ENCODE data around the gene PCYT2. TPM values are rescaled to one million over a fixed set of nuclear protein-coding genes. Genes with fewer than 3 reads are reported as not detected.

PCYT2 gene
- polyA plus RNA-seq, 1 donor (not counting 4 experiments of a cell fraction or from before 2014, with no cell fraction given) = 38.1 TPM

DNA sequence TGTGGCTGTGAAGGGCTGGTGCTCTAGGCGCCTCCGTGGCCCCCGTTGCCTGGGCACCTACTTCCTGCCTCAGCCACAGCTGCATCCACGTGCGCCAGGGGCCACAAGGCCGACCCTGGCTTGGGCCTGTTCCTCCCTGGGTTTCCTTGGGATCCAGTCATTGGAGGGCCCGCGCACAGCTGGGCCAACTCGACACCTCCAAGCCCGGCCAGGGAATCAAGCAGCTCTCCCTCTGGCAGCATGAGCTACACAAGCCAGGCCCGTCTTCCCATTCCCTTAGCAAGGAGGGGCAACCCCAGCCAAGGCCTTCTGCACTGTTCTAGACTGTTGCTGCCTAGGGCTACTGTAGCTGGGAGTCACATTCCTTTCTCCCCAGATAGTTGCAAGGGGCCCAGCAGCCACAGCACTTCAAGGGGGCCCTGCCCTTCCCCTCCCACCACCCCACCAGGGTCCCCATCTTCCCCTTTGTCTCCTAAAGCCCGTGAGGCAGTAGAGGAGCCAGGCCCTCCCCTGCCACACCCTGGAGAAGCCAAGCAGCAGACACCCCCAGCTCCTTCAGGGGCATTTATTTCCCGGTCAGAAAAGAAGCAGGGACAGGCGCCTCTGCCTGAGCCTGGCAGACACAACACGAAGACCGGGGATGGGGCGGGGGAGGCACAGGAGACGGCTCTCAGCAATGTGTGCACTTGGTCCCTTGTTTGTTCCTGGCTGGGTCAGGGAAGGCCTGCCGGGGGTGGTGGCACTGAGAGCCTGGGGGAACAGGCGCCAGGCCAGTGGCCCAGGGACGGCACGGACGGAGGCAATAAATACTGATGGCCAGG, 43.8 kb downstream of the PCYT2 start:
- H3K27me3 ChIP-seq (ENCODE audit: control insufficient read depth, extremely low read depth, insufficient read depth, low read length) = no peaks in the 10 kb centered on the region
- peaks cover 7% of the 10 kb centered on the region for H3K9me1 ChIP-seq (ENCODE audit: control insufficient read depth, extremely low read depth, insufficient read depth, low read length)
- no peaks in the 10 kb centered on the region for H3K9me3 ChIP-seq (ENCODE audit: control insufficient read depth, low read depth, low read length)
- H3K4me1 ChIP-seq (ENCODE audit: control insufficient read depth, extremely low read depth, insufficient read depth, low read length) = peaks cover 39% of the 10 kb centered on the region
- H3K27ac ChIP-seq (ENCODE audit: control insufficient read depth, insufficient read depth, low read length) = peak overlapping the region; percentile 40
- no peak overlapping the region for H2AFZ ChIP-seq (ENCODE audit: control insufficient read depth, low read length)
- FAIRE-seq = no peak
- no peak for DNase-seq (ENCODE audit: low read depth, low spot score)
- peaks cover 56% of the 10 kb centered on the region for H3K79me2 ChIP-seq (ENCODE audit: control insufficient read depth, insufficient read depth, low read length)
- TF ChIP-seq EZH2 (IDR thresholded peaks at IDR 0.05; ENCODE audit: low read length) = no peak
- TF ChIP-seq, protein P1, sequence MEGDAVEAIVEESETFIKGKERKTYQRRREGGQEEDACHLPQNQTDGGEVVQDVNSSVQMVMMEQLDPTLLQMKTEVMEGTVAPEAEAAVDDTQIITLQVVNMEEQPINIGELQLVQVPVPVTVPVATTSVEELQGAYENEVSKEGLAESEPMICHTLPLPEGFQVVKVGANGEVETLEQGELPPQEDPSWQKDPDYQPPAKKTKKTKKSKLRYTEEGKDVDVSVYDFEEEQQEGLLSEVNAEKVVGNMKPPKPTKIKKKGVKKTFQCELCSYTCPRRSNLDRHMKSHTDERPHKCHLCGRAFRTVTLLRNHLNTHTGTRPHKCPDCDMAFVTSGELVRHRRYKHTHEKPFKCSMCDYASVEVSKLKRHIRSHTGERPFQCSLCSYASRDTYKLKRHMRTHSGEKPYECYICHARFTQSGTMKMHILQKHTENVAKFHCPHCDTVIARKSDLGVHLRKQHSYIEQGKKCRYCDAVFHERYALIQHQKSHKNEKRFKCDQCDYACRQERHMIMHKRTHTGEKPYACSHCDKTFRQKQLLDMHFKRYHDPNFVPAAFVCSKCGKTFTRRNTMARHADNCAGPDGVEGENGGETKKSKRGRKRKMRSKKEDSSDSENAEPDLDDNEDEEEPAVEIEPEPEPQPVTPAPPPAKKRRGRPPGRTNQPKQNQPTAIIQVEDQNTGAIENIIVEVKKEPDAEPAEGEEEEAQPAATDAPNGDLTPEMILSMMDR (optimal IDR thresholded peaks at IDR 0.05 in 1 of 3, IDR thresholded peaks at IDR 0.05 in 1 of 3, conservative IDR thresholded peaks at IDR 0.05 in 1 of 3; ENCODE audit: extremely low read depth in 1 of 3, insufficient read depth in 2 of 3, low read length in 3 of 3) = no peak
- no peak overlapping the region for H3K4me2 ChIP-seq (ENCODE audit: control insufficient read depth, extremely low read depth, insufficient read depth, low read depth, low read length)
- H4K20me1 ChIP-seq (ENCODE audit: control insufficient read depth, extremely low read depth, insufficient read depth, low read length) = peaks cover 19% of the 10 kb centered on the region
- no peak overlapping the region for H3K4me3 ChIP-seq (ENCODE audit: control insufficient read depth in 2 of 3, extremely low read depth in 1 of 3, insufficient read depth in 2 of 3, low read depth in 1 of 3, low read length in 3 of 3)
- dilution Hi-C loops (cut with MboI; ENCODE audit: extremely low pct_ligation_motif_present, low sequenced_read_pairs) = no loop called here
- peaks cover 21 to 38% of the 10 kb centered on the region in 2 experiments for H3K36me3 ChIP-seq (ENCODE audit: control insufficient read depth in 2 of 2, extremely low read depth in 1 of 2, insufficient read depth in 2 of 2, low read length in 2 of 2)
- H3K9ac ChIP-seq (ENCODE audit: control insufficient read depth, extremely low read depth, insufficient read depth, low read length) = peak overlapping the region; percentile 22

DNA sequence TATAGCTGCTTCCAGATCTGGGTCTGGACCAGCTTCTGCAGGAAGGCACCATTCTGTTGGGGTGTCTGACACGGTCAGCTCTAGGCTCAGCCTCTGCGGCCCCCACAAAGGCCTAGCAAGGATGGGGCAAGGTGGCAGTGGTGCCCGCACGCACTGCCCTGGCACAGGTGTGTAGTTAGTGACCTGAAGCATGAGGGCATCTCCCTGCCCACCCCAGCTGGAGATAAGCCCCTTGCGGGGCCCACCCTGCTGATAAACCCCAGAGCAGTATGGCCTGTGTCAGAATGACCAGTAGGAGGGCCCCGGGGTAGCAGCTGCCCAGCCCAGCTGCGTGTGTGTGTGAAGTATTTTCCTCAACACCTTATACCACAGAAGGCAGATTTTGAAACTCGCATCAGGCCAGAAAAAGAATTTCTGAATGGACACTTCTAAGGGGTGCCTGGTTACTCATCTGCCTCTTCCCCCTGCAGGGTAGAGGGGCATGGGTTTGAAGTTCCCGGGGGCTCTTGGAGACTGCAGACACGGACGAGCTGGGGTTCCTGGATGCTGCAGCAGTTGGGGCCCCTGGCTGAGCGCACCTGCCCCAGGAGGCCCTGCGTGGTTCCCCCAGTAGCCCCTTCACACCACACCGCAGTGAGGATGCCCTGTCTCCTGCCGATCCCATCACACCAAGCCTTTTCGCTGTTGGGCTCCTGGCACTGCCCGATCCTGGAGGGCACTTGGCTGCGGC, 44.6 kb downstream of the PCYT2 start:
- Histone ChIP-seq H3K27me3 (ENCODE audit: control insufficient read depth, extremely low read depth, insufficient read depth, low read length) (no peaks in the 10 kb centered on the region), H3K79me2 (ENCODE audit: control insufficient read depth, insufficient read depth, low read length) (peaks cover 57% of the 10 kb centered on the region), H2AFZ (ENCODE audit: control insufficient read depth, low read length) (no peak overlapping the region), H3K9me3 (ENCODE audit: control insufficient read depth, low read depth, low read length) (no peaks in the 10 kb centered on the region), H3K4me2 (ENCODE audit: control insufficient read depth, extremely low read depth, insufficient read depth, low read depth, low read length) (no peak overlapping the region), H3K36me3 (ENCODE audit: control insufficient read depth in 2 of 2, extremely low read depth in 1 of 2, insufficient read depth in 2 of 2, low read length in 2 of 2) (peaks cover 21 to 38% of the 10 kb centered on the region in 2 experiments), H3K9ac (ENCODE audit: control insufficient read depth, extremely low read depth, insufficient read depth, low read length) (peak overlapping the region; percentile 15), H3K4me3 (ENCODE audit: control insufficient read depth in 2 of 3, extremely low read depth in 1 of 3, insufficient read depth in 2 of 3, low read depth in 1 of 3, low read length in 3 of 3) (no peak overlapping the region), H4K20me1 (ENCODE audit: control insufficient read depth, extremely low read depth, insufficient read depth, low read length) (peaks cover 19% of the 10 kb centered on the region), H3K9me1 (ENCODE audit: control insufficient read depth, extremely low read depth, insufficient read depth, low read length) (peaks cover 7% of the 10 kb centered on the region), H3K27ac (ENCODE audit: control insufficient read depth, insufficient read depth, low read length) (no peak overlapping the region), H3K4me1 (ENCODE audit: control insufficient read depth, extremely low read depth, insufficient read depth, low read length) (peaks cover 40% of the 10 kb centered on the region)
- dilution Hi-C loops (cut with MboI; ENCODE audit: extremely low pct_ligation_motif_present, low sequenced_read_pairs) = no loop called here
- no peak for DNase-seq (ENCODE audit: low read depth, low spot score)
- no peak for TF ChIP-seq EZH2 (IDR thresholded peaks at IDR 0.05; ENCODE audit: low read length)
- TF ChIP-seq, protein P1 (optimal IDR thresholded peaks at IDR 0.05 in 1 of 3, IDR thresholded peaks at IDR 0.05 in 1 of 3, conservative IDR thresholded peaks at IDR 0.05 in 1 of 3; ENCODE audit: extremely low read depth in 1 of 3, insufficient read depth in 2 of 3, low read length in 3 of 3) = no peak
- FAIRE-seq = no peak

Data from keratinocyte (primary cell).